ENCODE results near the gene PHRF1. TPM values are rescaled to one million over a fixed set of nuclear protein-coding genes. Genes with fewer than 3 reads are reported as not detected.

PHRF1 gene
- total and polyA plus RNA-seq, 4 donors, result 2.4 to 25.2 (median 18.8) TPM

GRCh38 chr11:545171-545570 lies 31.1 kb upstream of the PHRF1 start (continued):
- TF ChIP-seq, protein P1, sequence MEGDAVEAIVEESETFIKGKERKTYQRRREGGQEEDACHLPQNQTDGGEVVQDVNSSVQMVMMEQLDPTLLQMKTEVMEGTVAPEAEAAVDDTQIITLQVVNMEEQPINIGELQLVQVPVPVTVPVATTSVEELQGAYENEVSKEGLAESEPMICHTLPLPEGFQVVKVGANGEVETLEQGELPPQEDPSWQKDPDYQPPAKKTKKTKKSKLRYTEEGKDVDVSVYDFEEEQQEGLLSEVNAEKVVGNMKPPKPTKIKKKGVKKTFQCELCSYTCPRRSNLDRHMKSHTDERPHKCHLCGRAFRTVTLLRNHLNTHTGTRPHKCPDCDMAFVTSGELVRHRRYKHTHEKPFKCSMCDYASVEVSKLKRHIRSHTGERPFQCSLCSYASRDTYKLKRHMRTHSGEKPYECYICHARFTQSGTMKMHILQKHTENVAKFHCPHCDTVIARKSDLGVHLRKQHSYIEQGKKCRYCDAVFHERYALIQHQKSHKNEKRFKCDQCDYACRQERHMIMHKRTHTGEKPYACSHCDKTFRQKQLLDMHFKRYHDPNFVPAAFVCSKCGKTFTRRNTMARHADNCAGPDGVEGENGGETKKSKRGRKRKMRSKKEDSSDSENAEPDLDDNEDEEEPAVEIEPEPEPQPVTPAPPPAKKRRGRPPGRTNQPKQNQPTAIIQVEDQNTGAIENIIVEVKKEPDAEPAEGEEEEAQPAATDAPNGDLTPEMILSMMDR (IDR thresholded peaks at IDR 0.05; ENCODE audit: low read depth, low read length, missing input control), result no peak
- TF ChIP-seq GABPA (IDR thresholded peaks at IDR 0.05 in 1 of 2, conservative IDR thresholded peaks at IDR 0.05 in 1 of 2), result no peak

- no peak for DNase-seq (ENCODE audit: low spot score)
These were observed 27.3 kb upstream of the PHRF1 start for GRCh38 chr11:548700-549603.

More at GRCh38 chr11:548700-549603, 27.3 kb upstream of the PHRF1 start:
- peaks cover 0 to 1% (median 0%) of the 10 kb centered on the region in 4 donors for H3K36me3 ChIP-seq (ENCODE audit: control insufficient read depth in 4 of 4, insufficient read depth in 3 of 4, low read depth in 1 of 4, low read length in 3 of 4)
- no peak overlapping the region for H3K9ac ChIP-seq (ENCODE audit: low read depth in 1 of 2, low read length in 2 of 2)
- TF ChIP-seq ZBTB33 (IDR thresholded peaks at IDR 0.05), result no peak
- TF ChIP-seq JUND (IDR thresholded peaks at IDR 0.05), result no peak
- TF ChIP-seq RAD21 (IDR thresholded peaks at IDR 0.05), result no peak
- no peak for TF ChIP-seq TAF1 (conservative IDR thresholded peaks at IDR 0.05)
- TF ChIP-seq HNF4A (conservative IDR thresholded peaks at IDR 0.05), result no peak
- TF ChIP-seq FOXA2 (IDR thresholded peaks at IDR 0.05), result no peak
- no peak for TF ChIP-seq YY1 (IDR thresholded peaks at IDR 0.05)
- TF ChIP-seq, protein P2, sequence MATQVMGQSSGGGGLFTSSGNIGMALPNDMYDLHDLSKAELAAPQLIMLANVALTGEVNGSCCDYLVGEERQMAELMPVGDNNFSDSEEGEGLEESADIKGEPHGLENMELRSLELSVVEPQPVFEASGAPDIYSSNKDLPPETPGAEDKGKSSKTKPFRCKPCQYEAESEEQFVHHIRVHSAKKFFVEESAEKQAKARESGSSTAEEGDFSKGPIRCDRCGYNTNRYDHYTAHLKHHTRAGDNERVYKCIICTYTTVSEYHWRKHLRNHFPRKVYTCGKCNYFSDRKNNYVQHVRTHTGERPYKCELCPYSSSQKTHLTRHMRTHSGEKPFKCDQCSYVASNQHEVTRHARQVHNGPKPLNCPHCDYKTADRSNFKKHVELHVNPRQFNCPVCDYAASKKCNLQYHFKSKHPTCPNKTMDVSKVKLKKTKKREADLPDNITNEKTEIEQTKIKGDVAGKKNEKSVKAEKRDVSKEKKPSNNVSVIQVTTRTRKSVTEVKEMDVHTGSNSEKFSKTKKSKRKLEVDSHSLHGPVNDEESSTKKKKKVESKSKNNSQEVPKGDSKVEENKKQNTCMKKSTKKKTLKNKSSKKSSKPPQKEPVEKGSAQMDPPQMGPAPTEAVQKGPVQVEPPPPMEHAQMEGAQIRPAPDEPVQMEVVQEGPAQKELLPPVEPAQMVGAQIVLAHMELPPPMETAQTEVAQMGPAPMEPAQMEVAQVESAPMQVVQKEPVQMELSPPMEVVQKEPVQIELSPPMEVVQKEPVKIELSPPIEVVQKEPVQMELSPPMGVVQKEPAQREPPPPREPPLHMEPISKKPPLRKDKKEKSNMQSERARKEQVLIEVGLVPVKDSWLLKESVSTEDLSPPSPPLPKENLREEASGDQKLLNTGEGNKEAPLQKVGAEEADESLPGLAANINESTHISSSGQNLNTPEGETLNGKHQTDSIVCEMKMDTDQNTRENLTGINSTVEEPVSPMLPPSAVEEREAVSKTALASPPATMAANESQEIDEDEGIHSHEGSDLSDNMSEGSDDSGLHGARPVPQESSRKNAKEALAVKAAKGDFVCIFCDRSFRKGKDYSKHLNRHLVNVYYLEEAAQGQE (IDR thresholded peaks at IDR 0.05), result no peak
- no peak for TF ChIP-seq HNF4G (IDR thresholded peaks at IDR 0.05)
- TF ChIP-seq MAX (IDR thresholded peaks at IDR 0.05), result no peak
- no peaks in the 10 kb centered on the region for H3K27me3 ChIP-seq (ENCODE audit: control insufficient read depth in 4 of 4, insufficient read depth in 4 of 4, low read length in 3 of 4)
- WGBS, result 92% methylated on average over 32 of the region's 32 CpGs
- H3K4me1 ChIP-seq (ENCODE audit: control insufficient read depth in 4 of 4, insufficient read depth in 4 of 4, low read length in 3 of 4), result peaks cover 0 to 10% (median 4%) of the 10 kb centered on the region in 4 donors
- H3K9me3 ChIP-seq (ENCODE audit: control insufficient read depth in 4 of 4, low read length in 3 of 4), result no peaks in the 10 kb centered on the region
- H3K27ac ChIP-seq (ENCODE audit: low read depth in 1 of 2, low read length in 2 of 2), result no peak overlapping the region
- H3K4me3 ChIP-seq (ENCODE audit: low read depth in 1 of 3, low read length in 3 of 3), result no peak overlapping the region
